Transverse colon (tissue), 4 donors: ENCODE results near the gene REM2.

Source experiments
- EP300 ChIP-seq: sonication (generic); formaldehyde crosslinking; IDR thresholded peaks from one replicate; pipeline ENCODE4 v1.6.1; 2017; ENCODE audit warnings: antibody characterized with exemption, low read depth
- POLR2A ChIP-seq: fragments of 450-650 bp; IDR thresholded peaks from one replicate; pipeline ENCODE4 v1.6.1; 2016; ENCODE audit warnings: antibody characterized with exemption, mild to moderate bottlenecking, moderate library complexity
- POLR2AphosphoS5 ChIP-seq, 3 donors: sonication (generic); formaldehyde crosslinking; IDR thresholded peaks; one replicate each; pipeline ENCODE4 v1.6.1; 2016; ENCODE audit warnings: antibody characterized with exemption in 3 of 3
- TF ChIP-seq, protein P1 (sequence below), 5 experiments: fragments of 200-600 bp in 3 of 5; fragments of 450-650 bp in 2 of 5; sonication (generic) in 3 of 5; IDR thresholded peaks; 1 replicate in 2 of 5; 2 replicates in 3 of 5; pipeline ENCODE4 v1.5.1; 2016 to 2017; ENCODE audit warnings: antibody characterized with exemption in 5 of 5, inconsistent platforms in 3 of 5, mild to moderate bottlenecking in 2 of 5, moderate library complexity in 1 of 5

DNA sequence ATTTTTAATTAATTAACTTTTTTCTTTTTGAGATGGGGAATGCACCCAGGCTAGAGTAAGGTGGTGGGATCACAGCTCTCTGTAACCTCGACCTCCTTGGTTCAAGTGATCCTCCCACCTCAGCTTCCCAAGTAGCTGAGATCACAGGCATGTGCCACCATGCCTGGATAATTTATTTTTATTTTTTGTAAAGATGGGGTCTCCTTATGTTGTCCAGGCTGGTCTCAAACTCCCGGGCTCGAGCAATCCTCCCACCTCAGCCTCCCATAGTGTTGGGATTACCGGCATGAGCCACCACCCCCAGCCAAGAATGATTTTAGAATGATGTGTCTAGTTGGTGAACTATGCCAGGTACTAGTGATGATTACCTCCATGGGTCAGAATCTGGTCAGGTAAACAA, 18.0 kb upstream of the REM2 start:
- TF ChIP-seq, protein P1, sequence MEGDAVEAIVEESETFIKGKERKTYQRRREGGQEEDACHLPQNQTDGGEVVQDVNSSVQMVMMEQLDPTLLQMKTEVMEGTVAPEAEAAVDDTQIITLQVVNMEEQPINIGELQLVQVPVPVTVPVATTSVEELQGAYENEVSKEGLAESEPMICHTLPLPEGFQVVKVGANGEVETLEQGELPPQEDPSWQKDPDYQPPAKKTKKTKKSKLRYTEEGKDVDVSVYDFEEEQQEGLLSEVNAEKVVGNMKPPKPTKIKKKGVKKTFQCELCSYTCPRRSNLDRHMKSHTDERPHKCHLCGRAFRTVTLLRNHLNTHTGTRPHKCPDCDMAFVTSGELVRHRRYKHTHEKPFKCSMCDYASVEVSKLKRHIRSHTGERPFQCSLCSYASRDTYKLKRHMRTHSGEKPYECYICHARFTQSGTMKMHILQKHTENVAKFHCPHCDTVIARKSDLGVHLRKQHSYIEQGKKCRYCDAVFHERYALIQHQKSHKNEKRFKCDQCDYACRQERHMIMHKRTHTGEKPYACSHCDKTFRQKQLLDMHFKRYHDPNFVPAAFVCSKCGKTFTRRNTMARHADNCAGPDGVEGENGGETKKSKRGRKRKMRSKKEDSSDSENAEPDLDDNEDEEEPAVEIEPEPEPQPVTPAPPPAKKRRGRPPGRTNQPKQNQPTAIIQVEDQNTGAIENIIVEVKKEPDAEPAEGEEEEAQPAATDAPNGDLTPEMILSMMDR (IDR thresholded peaks at IDR 0.05), result no peak
- TF ChIP-seq POLR2AphosphoS5 (IDR thresholded peaks at IDR 0.05), result no peak
- no peak for TF ChIP-seq POLR2A
- TF ChIP-seq EP300, result no peak
